Stomach (tissue), 4 donors: ENCODE measurements around the gene STAC3.

Experiments
- POLR2AphosphoS5 ChIP-seq, 3 donors: sonication (generic); formaldehyde crosslinking; IDR thresholded peaks; one replicate each; pipeline ENCODE4 v1.6.1; 2016; ENCODE audit warnings: antibody characterized with exemption in 3 of 3
- TF ChIP-seq, protein P1 (sequence below), 7 experiments: fragments of 450-650 bp in 4 of 7; fragments of 200-600 bp in 3 of 7; sonication (generic) in 3 of 7; IDR thresholded peaks; one replicate each; pipeline ENCODE4 v1.5.1; 2016 to 2019; ENCODE audit warnings: antibody characterized with exemption in 7 of 7, control low read depth in 2 of 7, mild to moderate bottlenecking in 1 of 7

DNA sequence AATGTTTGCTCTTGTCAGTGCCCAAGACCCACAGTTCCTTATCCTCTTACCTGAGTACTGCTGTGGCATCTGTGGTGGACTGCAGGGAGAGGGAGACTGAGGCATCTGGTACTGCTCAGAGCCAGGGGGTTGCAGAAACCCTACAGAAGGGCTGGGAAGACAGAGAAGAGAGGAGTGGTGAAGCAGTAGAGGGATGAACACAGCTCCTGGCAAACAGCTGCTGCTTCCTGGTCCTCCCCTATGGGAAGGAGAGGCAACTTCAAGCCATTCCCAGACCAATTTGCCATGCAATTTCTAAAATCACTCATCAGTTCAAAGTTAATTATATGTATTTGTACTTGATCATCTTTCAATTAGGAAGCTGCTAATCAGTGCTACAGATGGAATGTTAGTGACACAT lies 15.7 kb upstream of the STAC3 start:
- TF ChIP-seq, protein P1, sequence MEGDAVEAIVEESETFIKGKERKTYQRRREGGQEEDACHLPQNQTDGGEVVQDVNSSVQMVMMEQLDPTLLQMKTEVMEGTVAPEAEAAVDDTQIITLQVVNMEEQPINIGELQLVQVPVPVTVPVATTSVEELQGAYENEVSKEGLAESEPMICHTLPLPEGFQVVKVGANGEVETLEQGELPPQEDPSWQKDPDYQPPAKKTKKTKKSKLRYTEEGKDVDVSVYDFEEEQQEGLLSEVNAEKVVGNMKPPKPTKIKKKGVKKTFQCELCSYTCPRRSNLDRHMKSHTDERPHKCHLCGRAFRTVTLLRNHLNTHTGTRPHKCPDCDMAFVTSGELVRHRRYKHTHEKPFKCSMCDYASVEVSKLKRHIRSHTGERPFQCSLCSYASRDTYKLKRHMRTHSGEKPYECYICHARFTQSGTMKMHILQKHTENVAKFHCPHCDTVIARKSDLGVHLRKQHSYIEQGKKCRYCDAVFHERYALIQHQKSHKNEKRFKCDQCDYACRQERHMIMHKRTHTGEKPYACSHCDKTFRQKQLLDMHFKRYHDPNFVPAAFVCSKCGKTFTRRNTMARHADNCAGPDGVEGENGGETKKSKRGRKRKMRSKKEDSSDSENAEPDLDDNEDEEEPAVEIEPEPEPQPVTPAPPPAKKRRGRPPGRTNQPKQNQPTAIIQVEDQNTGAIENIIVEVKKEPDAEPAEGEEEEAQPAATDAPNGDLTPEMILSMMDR (IDR thresholded peaks at IDR 0.05) = no peak
- no peak for TF ChIP-seq POLR2AphosphoS5 (IDR thresholded peaks at IDR 0.05)
